ENCODE results near the gene PRR36. TPM values are rescaled to one million over a fixed set of nuclear protein-coding genes. Genes with fewer than 3 reads are reported as not detected.
A peak's percentile ranks its signal among the peaks of the same experiment; 100 is the strongest.

PRR36 gene
- total RNA-seq, 4 donors from 2014 or later = 0.16 TPM; not detected in 3

GRCh38 chr19:7921967-7922835, 48.0 kb upstream of the PRR36 start:
- Histone ChIP-seq H3K36me3 (peaks cover 0 to 10% (median 0%) of the 10 kb centered on the region in 4 donors), H3K27ac (peak overlapping the region; percentile 88 to 97 (median 91)), H3K27me3 (peaks cover 25% of the 10 kb centered on the region), H3K4me1 (peaks cover 33 to 64% (median 52%) of the 10 kb centered on the region in 4 donors), H3K9me3 (no peaks in the 10 kb centered on the region), H3K4me3 (no peak overlapping the region)
- WGBS, 2 donors (ENCODE audit: low coverage in 1 of 2) = 94% methylated on average over 30 of the region's 31 CpGs; no CpG with 5 or more reads in 1 of the 2 donors
- intact Hi-C loops (cut with DNase I; ENCODE audit: low total_unique reads) = no loop called here
- in situ Hi-C loops (cut with MboI; ENCODE audit: low pct_ligation_motif_present in 1 of 4, low pct_unique_long_range_greater_than_20kb in 1 of 4, low sequenced_read_pairs in 3 of 4) = no loop called here
- TF ChIP-seq POLR2A (IDR thresholded peaks at IDR 0.05) = no peak
- TF ChIP-seq POLR2AphosphoS5 (IDR thresholded peaks at IDR 0.05) = no peak
- TF ChIP-seq CTCF (IDR thresholded peaks at IDR 0.05) = no peak
- no peak for TF ChIP-seq EP300 (IDR thresholded peaks at IDR 0.05; ENCODE audit: low read depth)
- DNase-seq = no peak

GRCh38 chr19:7921302-7921966, 47.2 kb upstream of the PRR36 start:
- Histone ChIP-seq H3K4me3 (peak overlapping the region; percentile 29 to 73 (median 45)), H3K9me3 (no peaks in the 10 kb centered on the region), H3K4me1 (peaks cover 27 to 64% (median 52%) of the 10 kb centered on the region in 4 donors), H3K36me3 (peaks cover 0 to 10% (median 0%) of the 10 kb centered on the region in 4 donors), H3K27me3 (peaks cover 33% of the 10 kb centered on the region), H3K27ac (peak overlapping the region; percentile 88 to 97 (median 91))
- 40% methylated on average over 16 of the region's 17 CpGs; no CpG with 5 or more reads in 1 of the 2 donors for WGBS, 2 donors (ENCODE audit: low coverage in 1 of 2)
- no peak for DNase-seq
- peak; percentile 5 for TF ChIP-seq POLR2A (IDR thresholded peaks at IDR 0.05)
- TF ChIP-seq CTCF (IDR thresholded peaks at IDR 0.05) = no peak
- in situ Hi-C loops (cut with MboI; ENCODE audit: low pct_ligation_motif_present in 1 of 4, low pct_unique_long_range_greater_than_20kb in 1 of 4, low sequenced_read_pairs in 3 of 4) = no loop called here
- intact Hi-C loops (cut with DNase I; ENCODE audit: low total_unique reads) = no loop called here

- in situ Hi-C loops (cut with MboI; ENCODE audit: low pct_ligation_motif_present in 1 of 4, low pct_unique_long_range_greater_than_20kb in 1 of 4, low sequenced_read_pairs in 3 of 4) = no loop called here
- peak; percentile 100 for DNase-seq
- 0% methylated on average over 20 to 51 of the region's 62 CpGs for WGBS, 2 donors (ENCODE audit: low coverage in 1 of 2)
- Histone ChIP-seq H3K27ac (peak overlapping the region; percentile 88 to 99 (median 94)), H3K4me3 (peak overlapping the region; percentile 67 to 83 (median 71)), H3K4me1 (peaks cover 31 to 67% (median 55%) of the 10 kb centered on the region in 4 donors), H3K27me3 (peaks cover 40% of the 10 kb centered on the region), H3K36me3 (peaks cover 0 to 10% (median 0%) of the 10 kb centered on the region in 4 donors), H3K9me3 (no peaks in the 10 kb centered on the region)
- intact Hi-C loops (cut with DNase I; ENCODE audit: low total_unique reads) = no loop called here
- TF ChIP-seq POLR2A (IDR thresholded peaks at IDR 0.05) = peak; percentile 70
- peak; percentile 38 to 73 (median 71) for TF ChIP-seq POLR2AphosphoS5 (IDR thresholded peaks at IDR 0.05)
- peak in 1 of 5 experiments; percentile 9 for TF ChIP-seq CTCF (IDR thresholded peaks at IDR 0.05)
- no peak for TF ChIP-seq EP300 (IDR thresholded peaks at IDR 0.05; ENCODE audit: low read depth)
Observed at GRCh38 chr19:7920519-7921301, 46.5 kb upstream of the PRR36 start.
